CD14-positive monocyte (primary cell): Measurements from ENCODE around the gene RAP1B. TPM values are rescaled to one million over a fixed set of nuclear protein-coding genes. Genes with fewer than 3 reads are reported as not detected.

Source experiments
- DNase-seq, 3 donors: peaks; one replicate each; pipeline ENCODE4 v3.0.0-alpha.2; 2011 to 2022
- H2AFZ ChIP-seq: 2 replicates; pipeline ENCODE4 v1.6.0; 2012; ENCODE audit warnings: mild to moderate bottlenecking, low read depth, low read length, inconsistent platforms; ENCODE audit not compliant: insufficient read depth, poor library complexity, severe bottlenecking
- H3K27ac ChIP-seq, 2 donors: 1 replicate in 1 of 2; 2 replicates in 1 of 2; pipeline ENCODE4 v1.5.1; 2012 to 2013; ENCODE audit warnings: low read length in 2 of 2, control low read depth in 1 of 2, inconsistent platforms in 1 of 2, low read depth in 1 of 2, mild to moderate bottlenecking in 1 of 2
- H3K27me3 ChIP-seq, 2 donors: one replicate each; pipeline versions ENCODE4 v1.6.0 to v1.6.1; 2011 to 2013; ENCODE audit warnings: low read length in 2 of 2; ENCODE audit not compliant: control insufficient read depth in 2 of 2, insufficient read depth in 2 of 2
- H3K36me3 ChIP-seq, 2 donors: replicated peaks in 1 of 2; 1 replicate in 1 of 2; 2 replicates in 1 of 2; pipeline versions ENCODE4 v1.5.1 to v1.6.1; 2012 to 2013; ENCODE audit warnings: low read length in 2 of 2, control low read depth in 1 of 2, inconsistent platforms in 1 of 2, mild to moderate bottlenecking in 1 of 2; ENCODE audit not compliant: insufficient read depth in 2 of 2, control insufficient read depth in 1 of 2
- H3K4me1 ChIP-seq, 2 donors: 1 replicate in 1 of 2; 2 replicates in 1 of 2; pipeline versions ENCODE4 v1.5.1 to v1.6.1; 2012 to 2013; ENCODE audit warnings: low read length in 2 of 2, control low read depth in 1 of 2, inconsistent platforms in 1 of 2, mild to moderate bottlenecking in 1 of 2, moderate library complexity in 1 of 2; ENCODE audit not compliant: insufficient read depth in 2 of 2, control insufficient read depth in 1 of 2
- H3K4me2 ChIP-seq: replicated peaks from 2 replicates; pipeline ENCODE3; 2012; ENCODE audit warnings: low read length, moderate library complexity, mild to moderate bottlenecking; ENCODE audit not compliant: poor library complexity, severe bottlenecking; ENCODE audit errors: extremely low read depth
- H3K4me3 ChIP-seq, 3 experiments: fragments of 200-600 bp in 1 of 3; sonication (generic) in 1 of 3; replicated peaks in 1 of 3; 1 replicate in 2 of 3; 2 replicates in 1 of 3; pipeline ENCODE4 v1.5.1; 2011 to 2013; ENCODE audit warnings: low read length in 3 of 3, mild to moderate bottlenecking in 3 of 3, control low read depth in 2 of 3, low read depth in 2 of 3, inconsistent platforms in 1 of 3, moderate library complexity in 1 of 3
- H3K79me2 ChIP-seq: 2 replicates; pipeline ENCODE4 v1.6.0; 2012; ENCODE audit warnings: mild to moderate bottlenecking, control low read depth, inconsistent platforms, low read length, moderate library complexity; ENCODE audit not compliant: insufficient read depth
- H3K9ac ChIP-seq: 2 replicates; pipeline ENCODE4 v1.6.0; 2017; ENCODE audit warnings: low read length, mild to moderate bottlenecking; ENCODE audit not compliant: insufficient read depth, poor library complexity, severe bottlenecking
- H3K9me3 ChIP-seq, 2 donors: replicated peaks in 1 of 2; 1 replicate in 1 of 2; 2 replicates in 1 of 2; pipeline versions ENCODE4 v1.5.1 to v1.6.1; 2012 to 2013; ENCODE audit warnings: low read length in 2 of 2, control low read depth in 1 of 2; ENCODE audit not compliant: control insufficient read depth in 1 of 2, insufficient read depth in 1 of 2
- H4K20me1 ChIP-seq: 2 replicates; pipeline ENCODE4 v1.6.0; 2012; ENCODE audit warnings: mild to moderate bottlenecking, low read length, control low read depth, moderate library complexity; ENCODE audit not compliant: insufficient read depth
- H3K27ac Mint-ChIP-seq, 7 donors: one replicate each; pipeline ENCODE4 v1.8.0; 2020; ENCODE audit warnings: mild to moderate bottlenecking in 7 of 7, mixed read lengths in 7 of 7, moderate library complexity in 6 of 7, inconsistent platforms in 2 of 7
- H3K27me3 Mint-ChIP-seq, 3 donors: one replicate each; pipeline ENCODE4 v1.8.0; 2021 to 2022; ENCODE audit warnings: low read depth in 3 of 3, mild to moderate bottlenecking in 3 of 3, mixed read lengths in 3 of 3, moderate library complexity in 3 of 3, inconsistent platforms in 1 of 3
- H3K36me3 Mint-ChIP-seq, 2 donors: one replicate each; pipeline ENCODE4 v1.8.0; 2020; ENCODE audit warnings: mixed read lengths in 2 of 2, inconsistent platforms in 1 of 2, mild to moderate bottlenecking in 1 of 2
- H3K4me1 Mint-ChIP-seq: one replicate; pipeline ENCODE4 v1.8.0; 2020; ENCODE audit warnings: mild to moderate bottlenecking, mixed read lengths
- H3K4me3 Mint-ChIP-seq, 2 donors: one replicate each; pipeline ENCODE4 v1.8.0; 2020; ENCODE audit warnings: mild to moderate bottlenecking in 2 of 2, mixed read lengths in 2 of 2, moderate library complexity in 1 of 2
- H3K9me3 Mint-ChIP-seq, 7 donors: one replicate each; pipeline ENCODE4 v1.8.0; 2020 to 2022; ENCODE audit warnings: mixed read lengths in 7 of 7, mild to moderate bottlenecking in 6 of 7, moderate library complexity in 6 of 7, inconsistent platforms in 2 of 7
- CTCF ChIP-seq: fragments of 200-600 bp; IDR thresholded peaks from one replicate; pipeline ENCODE4 v1.8.0; 2022; ENCODE audit warnings: antibody characterized with exemption, mild to moderate bottlenecking
- WGBS: methylation state at CpG from one replicate; pipeline ENCODE4 v1.1.5; 2013; ENCODE audit warnings: missing lambda C conversion rate; ENCODE audit not compliant: insufficient coverage; 5-methylcytosine and 5-hydroxymethylcytosine counted together
- intact Hi-C, 2 donors: fragments of 100-400 bp; cut with micrococcal nuclease; formaldehyde crosslinking; loops; one replicate each; pipeline versions ENCODE4 v1.15.0 to v1.15.1; 2023
- polyA plus RNA-seq, 3 donors: library from polyadenylated mRNA; depleted of rRNA in 1 of 3; unstranded in 2 of 3; stranded (reverse) in 1 of 3; fragments of 300-500 nt in 2 of 3; fragments of >200 nt in 1 of 3; fragmentation: Illumina TruSeq in 2 of 3; gene quantifications; 1 replicate in 2 of 3; 2 replicates in 1 of 3; pipeline ENCODE4 v1.2.3, GENCODE V29; 2012 to 2021

RAP1B gene
- polyA plus RNA-seq, 3 donors: 153 to 543 (median 461) TPM

GRCh38 chr12:68612697-68613096 lies 2.0 kb downstream of the RAP1B start:
- Histone ChIP-seq H3K9ac (peak overlapping the region; percentile 94), H3K9me3 (no peaks in the 10 kb centered on the region), H2AFZ (no peak overlapping the region), H3K4me3 (peak overlapping the region; percentile 90 to 99 (median 96)), H3K27me3 (no peaks in the 10 kb centered on the region), H4K20me1 (peaks cover 64% of the 10 kb centered on the region), H3K4me1 (peaks cover 30 to 51% of the 10 kb centered on the region in 2 donors), H3K36me3 (peaks cover 0 to 12% of the 10 kb centered on the region in 2 donors), H3K79me2 (peaks cover 65% of the 10 kb centered on the region), H3K27ac (peak overlapping the region; percentile 24 to 97), H3K4me2 (peak overlapping the region; percentile 83)
- Mint-ChIP-seq H3K36me3 (peaks cover 19 to 21% of the 10 kb centered on the region in 2 donors), H3K27me3 (peaks cover 0 to 1% (median 1%) of the 10 kb centered on the region in 3 donors), H3K4me3 (peak overlapping the region; percentile 92), H3K9me3 (peaks cover 0 to under 1% (median 0%) of the 10 kb centered on the region in 7 donors), H3K4me1 (peaks cover 59% of the 10 kb centered on the region), H3K27ac (peak overlapping the region; percentile 96 to 98 (median 98))
- TF ChIP-seq CTCF: no peak
- intact Hi-C loops: loop anchor here (5.0 kb wide), 1 partner anchor 280 kb away; the partner anchor contains the start of gene MDM1 (in 2 of the 2)
- DNase-seq: no peak
- 7% methylated on average over 3 of the region's 6 CpGs for WGBS

GRCh38 chr12:68613209-68613904 lies 2.7 kb downstream of the RAP1B start:
- peaks cover 30 to 53% of the 10 kb centered on the region in 2 donors for H3K4me1 ChIP-seq

More at GRCh38 chr12:68613209-68613904, 2.7 kb downstream of the RAP1B start:
- Mint-ChIP-seq H3K9me3 (no peaks in the 10 kb centered on the region), H3K4me1 (peaks cover 54% of the 10 kb centered on the region), H3K4me3 (peak overlapping the region; percentile 92), H3K27me3 (peaks cover 0 to 1% (median 0%) of the 10 kb centered on the region in 3 donors), H3K27ac (peak overlapping the region; percentile 60 to 98 (median 97)), H3K36me3 (peaks cover 19 to 28% of the 10 kb centered on the region in 2 donors)
- Histone ChIP-seq H3K79me2 (peaks cover 71% of the 10 kb centered on the region), H3K9ac (no peak overlapping the region), H4K20me1 (peaks cover 70% of the 10 kb centered on the region), H3K36me3 (peaks cover 0 to 19% of the 10 kb centered on the region in 2 donors), H3K27ac (peak overlapping the region; percentile 24 to 97), H3K4me2 (peak overlapping the region; percentile 83), H3K27me3 (no peaks in the 10 kb centered on the region), H3K9me3 (no peaks in the 10 kb centered on the region), H3K4me3 (peak overlapping the region; percentile 90 to 99 (median 96)), H2AFZ (no peak overlapping the region)
- WGBS: 87% methylated on average over 3 of the region's 18 CpGs
- no peak for TF ChIP-seq CTCF
- intact Hi-C loops: loop anchor here (5.0 kb wide), 1 partner anchor 281 kb away; the partner anchor contains the start of gene MDM1 (in 2 of the 2)
- DNase-seq: no peak
